Peyer's patch (tissue), 4 donors: ENCODE measurements around the gene FLNA. TPM values are rescaled to one million over a fixed set of nuclear protein-coding genes. Genes with fewer than 3 reads are reported as not detected.
"Not testable (repeated sequence)": the region's sequence is repeated elsewhere in the genome, so short reads cannot be mapped to it uniquely, and the experiment has no call there.

Source experiments
- DNase-seq, 3 donors: peaks; one replicate each; pipeline ENCODE4 v3.0.0-alpha.2; 2017 to 2019
- H3K27ac ChIP-seq, 4 donors: fragments of 200-600 bp; sonication (generic); one replicate each; pipeline ENCODE4 v1.5.1; 2016 to 2019
- H3K27me3 ChIP-seq, 2 donors: fragments of 200-600 bp; sonication (generic); one replicate each; pipeline ENCODE4 v1.5.1; 2019
- H3K36me3 ChIP-seq, 3 donors: fragments of 200-600 bp; sonication (generic); one replicate each; pipeline ENCODE4 v1.5.1; 2016 to 2019
- H3K4me1 ChIP-seq, 4 donors: fragments of 200-600 bp; sonication (generic); one replicate each; pipeline ENCODE4 v1.5.1; 2016 to 2019
- H3K4me3 ChIP-seq, 4 donors: fragments of 200-600 bp; sonication (generic); 1 replicate in 3 of 4; 2 replicates in 1 of 4; pipeline ENCODE4 v1.5.1; 2016 to 2019; ENCODE audit warnings: mild to moderate bottlenecking in 1 of 4
- H3K9me3 ChIP-seq, 4 donors: fragments of 200-600 bp; sonication (generic); one replicate each; pipeline ENCODE4 v1.5.1; 2016 to 2019; ENCODE audit warnings: mild to moderate bottlenecking in 1 of 4
- CTCF ChIP-seq, 6 experiments: fragments of 450-650 bp in 4 of 6; fragments of 200-600 bp in 2 of 6; sonication (generic) in 1 of 6; IDR thresholded peaks; one replicate each; pipeline ENCODE4 v1.5.1; 2017 to 2019; ENCODE audit warnings: antibody characterized with exemption in 6 of 6, mild to moderate bottlenecking in 3 of 6, moderate library complexity in 1 of 6
- POLR2A ChIP-seq, 2 donors: fragments of 450-650 bp; IDR thresholded peaks; one replicate each; pipeline ENCODE4 v1.5.1; 2017; ENCODE audit warnings: antibody characterized with exemption in 2 of 2, mild to moderate bottlenecking in 2 of 2, moderate library complexity in 2 of 2
- small RNA-seq, 2 donors: library from RNA; depleted of rRNA; stranded (forward); fragments of <200 nt; gene quantifications; one replicate each; pipeline ENCODE3, GENCODE V24; 2016
- total RNA-seq, 4 donors: library from RNA; depleted of rRNA; stranded (reverse); fragments of >200 nt; gene quantifications; one replicate each; pipeline ENCODE4 v1.1.0, GENCODE V29; 2016

Gene FLNA
- total RNA-seq, 4 donors from 2014 or later, result 143 to 663 (median 328) TPM

- TF ChIP-seq POLR2A (IDR thresholded peaks at IDR 0.05) (no peak), CTCF (IDR thresholded peaks at IDR 0.05) (no peak)
- Histone ChIP-seq H3K27ac (no peak overlapping the region), H3K36me3 (no peaks in the 10 kb centered on the region), H3K4me1 (no peaks in the 10 kb centered on the region), H3K9me3 (no peaks in the 10 kb centered on the region), H3K4me3 (no peak overlapping the region), H3K27me3 (no peaks in the 10 kb centered on the region)
- no peak for DNase-seq
These were observed 69.6 kb downstream of the FLNA start for GRCh38 chrX:154304846-154305245.

- no peaks in the 10 kb centered on the region for H3K36me3 ChIP-seq
- no peaks in the 10 kb centered on the region for H3K9me3 ChIP-seq
- no peaks in the 10 kb centered on the region for H3K27me3 ChIP-seq
- no peak overlapping the region for H3K27ac ChIP-seq
- no peak overlapping the region for H3K4me3 ChIP-seq
- TF ChIP-seq POLR2A (IDR thresholded peaks at IDR 0.05) (no peak), CTCF (IDR thresholded peaks at IDR 0.05) (no peak)
- no peaks in the 10 kb centered on the region for H3K4me1 ChIP-seq
- DNase-seq, result no peak
These were observed 71.0 kb downstream of the FLNA start for GRCh38 chrX:154303476-154303875.

GRCh38 chrX:154302998-154303397 lies 71.4 kb downstream of the FLNA start:
- not testable (repeated sequence) for DNase-seq, H3K9me3 ChIP-seq, H3K36me3 ChIP-seq, H3K27ac ChIP-seq, H3K4me3 ChIP-seq, H3K4me1 ChIP-seq, H3K27me3 ChIP-seq

- Histone ChIP-seq H3K27me3 (no peaks in the 10 kb centered on the region), H3K4me1 (no peaks in the 10 kb centered on the region), H3K9me3 (peaks cover 0 to 3% (median 0%) of the 10 kb centered on the region in 4 donors), H3K27ac (no peak overlapping the region), H3K4me3 (no peak overlapping the region), H3K36me3 (no peaks in the 10 kb centered on the region)
- no peak for TF ChIP-seq CTCF (IDR thresholded peaks at IDR 0.05)
- no peak for TF ChIP-seq POLR2A (IDR thresholded peaks at IDR 0.05)
- no peak for DNase-seq
These were observed 73.6 kb downstream of the FLNA start for GRCh38 chrX:154300816-154301215.

Small RNA genes within 50 kb of the gene (small RNA-seq; reads per million reads assigned to genes)
- gene SNORA70, result 0 reads per million in 2 donors

Other genes starting within 250 kb of the FLNA start
- gene OPN1LW, start 230.4 kb downstream of the FLNA start, total RNA-seq, result not detected
- not detected for gene OPN1MW, start 192.0 kb downstream of the FLNA start, total RNA-seq
- not detected for gene OPN1MW2, start 154.9 kb downstream of the FLNA start, total RNA-seq
- gene OPN1MW3, start 117.1 kb downstream of the FLNA start, total RNA-seq, result not detected
- gene TEX28, start 79.5 kb downstream of the FLNA start, total RNA-seq, result not detected
- gene TKTL1, start 78.8 kb downstream of the FLNA start, total RNA-seq, result not detected
- gene EMD, start 4.7 kb upstream of the FLNA start, total RNA-seq, result 10 to 100 TPM; 21.7 to 31.4 (median 26.6) TPM
- gene RPL10, start 23.7 kb upstream of the FLNA start, total RNA-seq, result 1,000 to 10,000 TPM; 1,992 to 4,644 (median 2,626) TPM
- gene DNASE1L1, start 34.6 kb upstream of the FLNA start, total RNA-seq, result 10 to 100 TPM; 23.9 to 41.2 (median 32.2) TPM
- 100 to 1,000 TPM; 105 to 147 (median 112) TPM for gene TAFAZZIN, start 36.9 kb upstream of the FLNA start, total RNA-seq
- gene ATP6AP1, start 54.0 kb upstream of the FLNA start, total RNA-seq, result 10 to 100 TPM; 11.6 to 80.0 (median 54.9) TPM
- gene GDI1, start 62.5 kb upstream of the FLNA start, total RNA-seq, result 100 to 1,000 TPM in 2 of 4 donors, 10 to 100 TPM in 2; 65.2 to 278 (median 117) TPM
- 100 to 1,000 TPM in 1 of 4 donors, 10 to 100 TPM in 3; 35.6 to 212 (median 54.6) TPM for gene FAM50A, start 69.5 kb upstream of the FLNA start, total RNA-seq
- 10 to 100 TPM; 38.0 to 54.6 (median 48.4) TPM for gene PLXNA3, start 83.6 kb upstream of the FLNA start, total RNA-seq
- gene LAGE3, start 104.6 kb upstream of the FLNA start, total RNA-seq, result 10 to 100 TPM in 3 of 4 donors, 1 to 10 TPM in 1; 8.5 to 15.7 (median 10.8) TPM
- 10 to 100 TPM; 20.6 to 45.9 (median 34.6) TPM for gene UBL4A, start 112.0 kb upstream of the FLNA start, total RNA-seq
- 10 to 100 TPM; 11.6 to 19.8 (median 16.5) TPM for gene SLC10A3, start 116.0 kb upstream of the FLNA start, total RNA-seq
- 100 to 1,000 TPM in 2 of 4 donors, 10 to 100 TPM in 2; 18.2 to 117 (median 101) TPM for gene FAM3A, start 141.6 kb upstream of the FLNA start, total RNA-seq
- gene G6PD, start 172.2 kb upstream of the FLNA start, total RNA-seq, result 10 to 100 TPM; 14.0 to 65.2 (median 43.1) TPM
- 10 to 100 TPM; 11.9 to 74.3 (median 23.3) TPM for gene IKBKG, start 173.0 kb upstream of the FLNA start, total RNA-seq
- gene CTAG1A, start 210.5 kb upstream of the FLNA start, total RNA-seq, result not detected
- gene CTAG1B, start 244.6 kb upstream of the FLNA start, total RNA-seq, result not detected